Endodermal cell (in vitro differentiated cells): ENCODE data around the gene PSMC3. TPM values are rescaled to one million over a fixed set of nuclear protein-coding genes. Genes with fewer than 3 reads are reported as not detected.
A peak's percentile ranks its signal among the peaks of the same experiment; 100 is the strongest.

ENCODE experiments used
- DNase-seq: peaks from one replicate; pipeline ENCODE4 v3.0.0-alpha.2; 2017
- H3K27ac ChIP-seq: 2 replicates; pipeline ENCODE4 v1.5.1; 2013; ENCODE audit warnings: mild to moderate bottlenecking, low read depth, low read length, moderate library complexity
- H3K27me3 ChIP-seq: 2 replicates; pipeline ENCODE4 v1.6.1; 2013; ENCODE audit warnings: mild to moderate bottlenecking, low read length, moderate library complexity; ENCODE audit not compliant: insufficient read depth, control insufficient read depth, poor library complexity, severe bottlenecking
- H3K36me3 ChIP-seq: 2 replicates; pipeline ENCODE4 v1.7.0; 2013; ENCODE audit warnings: mild to moderate bottlenecking, low read length, moderate library complexity; ENCODE audit not compliant: control insufficient read depth, insufficient read depth
- H3K4me1 ChIP-seq: one replicate; pipeline ENCODE4 v1.7.0; 2013; ENCODE audit warnings: low read length; ENCODE audit not compliant: control insufficient read depth, insufficient read depth
- H3K4me3 ChIP-seq: 2 replicates; pipeline ENCODE4 v1.5.1; 2013; ENCODE audit warnings: mild to moderate bottlenecking, low read length, moderate library complexity
- H3K9ac ChIP-seq: 2 replicates; pipeline ENCODE4 v1.6.1; 2013; ENCODE audit warnings: mild to moderate bottlenecking, low read length, moderate library complexity; ENCODE audit not compliant: poor library complexity, severe bottlenecking; ENCODE audit errors: extremely low read depth
- H3K9me3 ChIP-seq: 2 replicates; pipeline ENCODE4 v1.6.1; 2013; ENCODE audit warnings: mild to moderate bottlenecking, low read length, moderate library complexity; ENCODE audit not compliant: control insufficient read depth
- H3K27ac Mint-ChIP-seq: 2 replicates; pipeline ENCODE4 v1.8.0; 2020; ENCODE audit warnings: mixed read lengths
- H3K27me3 Mint-ChIP-seq: 2 replicates; pipeline ENCODE4 v1.8.0; 2021; ENCODE audit warnings: mild to moderate bottlenecking, mixed read lengths; ENCODE audit not compliant: insufficient read depth
- H3K36me3 Mint-ChIP-seq: 2 replicates; pipeline ENCODE4 v1.8.0; 2020; ENCODE audit warnings: low read depth, mixed read lengths
- H3K4me1 Mint-ChIP-seq: 2 replicates; pipeline ENCODE4 v1.8.0; 2020; ENCODE audit warnings: mixed read lengths
- H3K4me3 Mint-ChIP-seq: 2 replicates; pipeline ENCODE4 v1.8.0; 2020; ENCODE audit warnings: mild to moderate bottlenecking, moderate library complexity, mixed read lengths
- H3K9me3 Mint-ChIP-seq: 2 replicates; pipeline ENCODE4 v1.8.0; 2020; ENCODE audit warnings: mild to moderate bottlenecking, mixed read lengths
- WGBS, 2 experiments: methylation state at CpG; one replicate each; pipeline versions ENCODE4 v1.1.5 to v1.1.7; 2013; ENCODE audit warnings: missing lambda C conversion rate in 2 of 2, mixed read lengths in 1 of 2; ENCODE audit not compliant: insufficient coverage in 1 of 2, insufficient read length in 1 of 2; 5-methylcytosine and 5-hydroxymethylcytosine counted together
- total RNA-seq, 2 donors: library from RNA; stranded (reverse); fragmentation: NEBNext Ultra II Directional in 1 of 2; extraction: Animal tissue kit (Norgen Biotek cat#: 25700) in 1 of 2; gene quantifications; 2 replicates in 1 of 2; 3 replicates in 1 of 2; pipeline ENCODE4 v1.2.1, GENCODE V29; 2021
- TF ChIP-seq, protein P1 (sequence below): fragments of 200-600 bp; sonication (generic); conservative IDR thresholded peaks from 2 replicates; pipeline ENCODE4 v1.5.0; 2021; ENCODE audit warnings: antibody characterized with exemption, mild to moderate bottlenecking

The PSMC3 gene
- total RNA-seq, 2 donors from 2014 or later, result 152 to 175 TPM

DNA sequence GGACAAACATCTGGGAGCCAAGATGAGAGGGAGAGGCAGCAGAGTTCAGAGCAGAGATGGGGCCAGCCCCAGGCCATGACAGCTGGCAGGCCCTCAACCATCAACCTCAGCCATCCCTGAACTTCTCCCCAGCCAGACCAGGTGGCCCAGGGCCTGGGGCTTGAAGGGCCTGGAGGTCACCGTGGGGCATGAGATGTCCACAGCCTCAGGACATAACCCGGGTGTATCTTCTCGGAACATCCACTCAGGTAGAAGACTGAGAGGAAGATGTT lies 30.3 kb downstream of the PSMC3 start:
- H3K4me3 Mint-ChIP-seq, result no peak overlapping the region
- H3K9ac ChIP-seq, result no peak overlapping the region
- H3K27ac Mint-ChIP-seq, result no peak overlapping the region
- no peaks in the 10 kb centered on the region for H3K36me3 Mint-ChIP-seq
- H3K27me3 ChIP-seq, result no peaks in the 10 kb centered on the region
- no peaks in the 10 kb centered on the region for H3K9me3 ChIP-seq
- H3K9me3 Mint-ChIP-seq, result no peaks in the 10 kb centered on the region
- no peak overlapping the region for H3K27ac ChIP-seq
- WGBS, 2 experiments, result 94 to 100% methylated on average over 3 of the region's 3 CpGs
- DNase-seq, result no peak
- H3K27me3 Mint-ChIP-seq, result no peaks in the 10 kb centered on the region
- TF ChIP-seq, protein P1, sequence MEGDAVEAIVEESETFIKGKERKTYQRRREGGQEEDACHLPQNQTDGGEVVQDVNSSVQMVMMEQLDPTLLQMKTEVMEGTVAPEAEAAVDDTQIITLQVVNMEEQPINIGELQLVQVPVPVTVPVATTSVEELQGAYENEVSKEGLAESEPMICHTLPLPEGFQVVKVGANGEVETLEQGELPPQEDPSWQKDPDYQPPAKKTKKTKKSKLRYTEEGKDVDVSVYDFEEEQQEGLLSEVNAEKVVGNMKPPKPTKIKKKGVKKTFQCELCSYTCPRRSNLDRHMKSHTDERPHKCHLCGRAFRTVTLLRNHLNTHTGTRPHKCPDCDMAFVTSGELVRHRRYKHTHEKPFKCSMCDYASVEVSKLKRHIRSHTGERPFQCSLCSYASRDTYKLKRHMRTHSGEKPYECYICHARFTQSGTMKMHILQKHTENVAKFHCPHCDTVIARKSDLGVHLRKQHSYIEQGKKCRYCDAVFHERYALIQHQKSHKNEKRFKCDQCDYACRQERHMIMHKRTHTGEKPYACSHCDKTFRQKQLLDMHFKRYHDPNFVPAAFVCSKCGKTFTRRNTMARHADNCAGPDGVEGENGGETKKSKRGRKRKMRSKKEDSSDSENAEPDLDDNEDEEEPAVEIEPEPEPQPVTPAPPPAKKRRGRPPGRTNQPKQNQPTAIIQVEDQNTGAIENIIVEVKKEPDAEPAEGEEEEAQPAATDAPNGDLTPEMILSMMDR, result no peak
- H3K4me1 Mint-ChIP-seq, result peaks cover 15% of the 10 kb centered on the region
- no peaks in the 10 kb centered on the region for H3K36me3 ChIP-seq
- no peaks in the 10 kb centered on the region for H3K4me1 ChIP-seq
- H3K4me3 ChIP-seq, result no peak overlapping the region

GRCh38 chr11:47395223-47396048 lies 30.8 kb downstream of the PSMC3 start:
- Histone ChIP-seq H3K4me3 (no peak overlapping the region), H3K9ac (no peak overlapping the region), H3K27me3 (no peaks in the 10 kb centered on the region), H3K9me3 (no peaks in the 10 kb centered on the region), H3K27ac (no peak overlapping the region), H3K36me3 (no peaks in the 10 kb centered on the region), H3K4me1 (no peaks in the 10 kb centered on the region)
- TF ChIP-seq, protein P1, result no peak
- H3K27me3 Mint-ChIP-seq, result no peaks in the 10 kb centered on the region
- no peaks in the 10 kb centered on the region for H3K36me3 Mint-ChIP-seq
- H3K4me1 Mint-ChIP-seq, result peaks cover 10% of the 10 kb centered on the region
- H3K27ac Mint-ChIP-seq, result no peak overlapping the region
- H3K9me3 Mint-ChIP-seq, result no peaks in the 10 kb centered on the region
- H3K4me3 Mint-ChIP-seq, result no peak overlapping the region
- 86 to 92% methylated on average over 13 to 25 of the region's 25 CpGs for WGBS, 2 experiments
- DNase-seq, result no peak

DNA sequence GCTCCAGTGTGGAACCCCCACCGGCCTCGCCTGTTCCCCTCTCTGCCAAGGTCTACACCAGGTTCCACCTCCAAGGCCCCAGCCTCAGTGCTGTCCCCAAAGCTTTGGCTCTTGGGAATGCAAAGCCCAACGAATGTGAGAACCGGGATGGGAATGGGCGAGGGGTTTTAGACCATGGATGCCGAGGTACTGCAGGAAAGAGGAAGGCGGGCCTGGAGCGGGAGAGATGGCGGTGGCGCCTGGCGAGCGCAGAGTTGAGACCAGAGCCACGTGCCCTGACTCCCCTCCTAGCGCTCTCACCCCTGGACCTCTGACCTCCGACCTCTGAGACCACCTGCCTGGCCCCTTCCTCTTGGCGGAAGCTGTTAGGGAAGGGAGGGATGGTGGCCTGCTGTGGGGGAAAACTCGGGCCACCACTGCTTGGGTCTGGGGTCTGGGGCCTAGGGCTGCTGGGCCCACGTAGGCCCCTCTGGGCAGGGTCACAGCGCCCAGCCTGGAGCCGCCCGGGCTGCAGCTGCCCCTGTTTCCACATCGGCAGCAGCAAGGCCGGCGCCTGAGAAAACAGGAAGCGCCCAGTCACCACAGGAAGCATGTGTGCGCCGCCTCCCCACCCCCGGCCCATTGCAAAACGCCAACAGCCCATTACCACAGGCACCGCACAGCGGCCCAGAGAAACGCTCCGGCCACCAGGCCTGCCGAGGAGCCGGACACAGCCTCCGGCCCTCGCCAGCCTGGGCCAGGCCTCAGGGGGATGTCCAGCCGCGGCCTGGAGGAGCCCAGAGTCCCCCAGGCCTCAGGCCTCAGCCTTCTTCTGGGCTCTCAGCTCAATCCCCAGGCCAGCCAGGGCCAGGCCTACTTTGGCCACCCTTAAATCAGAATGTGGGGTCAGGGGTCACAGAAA lies 31.7 kb downstream of the PSMC3 start:
- Histone ChIP-seq H3K27me3 (no peaks in the 10 kb centered on the region), H3K9me3 (no peaks in the 10 kb centered on the region), H3K9ac (no peak overlapping the region), H3K27ac (no peak overlapping the region), H3K36me3 (no peaks in the 10 kb centered on the region), H3K4me3 (no peak overlapping the region), H3K4me1 (no peaks in the 10 kb centered on the region)
- Mint-ChIP-seq H3K4me3 (no peak overlapping the region), H3K9me3 (no peaks in the 10 kb centered on the region), H3K27ac (no peak overlapping the region), H3K4me1 (peaks cover 8% of the 10 kb centered on the region), H3K27me3 (no peaks in the 10 kb centered on the region), H3K36me3 (no peaks in the 10 kb centered on the region)
- TF ChIP-seq, protein P1, result no peak
- peak; percentile 49 for DNase-seq
- WGBS, 2 experiments, result 90 to 95% methylated on average over 28 to 39 of the region's 39 CpGs
